ENCODE results near the gene COPZ1. TPM values are rescaled to one million over a fixed set of nuclear protein-coding genes. Genes with fewer than 3 reads are reported as not detected.

COPZ1 gene
- total and polyA plus RNA-seq, 2 donors (not counting 1 experiment from before 2014, with no cell fraction given): 97.9 to 305 TPM

DNA sequence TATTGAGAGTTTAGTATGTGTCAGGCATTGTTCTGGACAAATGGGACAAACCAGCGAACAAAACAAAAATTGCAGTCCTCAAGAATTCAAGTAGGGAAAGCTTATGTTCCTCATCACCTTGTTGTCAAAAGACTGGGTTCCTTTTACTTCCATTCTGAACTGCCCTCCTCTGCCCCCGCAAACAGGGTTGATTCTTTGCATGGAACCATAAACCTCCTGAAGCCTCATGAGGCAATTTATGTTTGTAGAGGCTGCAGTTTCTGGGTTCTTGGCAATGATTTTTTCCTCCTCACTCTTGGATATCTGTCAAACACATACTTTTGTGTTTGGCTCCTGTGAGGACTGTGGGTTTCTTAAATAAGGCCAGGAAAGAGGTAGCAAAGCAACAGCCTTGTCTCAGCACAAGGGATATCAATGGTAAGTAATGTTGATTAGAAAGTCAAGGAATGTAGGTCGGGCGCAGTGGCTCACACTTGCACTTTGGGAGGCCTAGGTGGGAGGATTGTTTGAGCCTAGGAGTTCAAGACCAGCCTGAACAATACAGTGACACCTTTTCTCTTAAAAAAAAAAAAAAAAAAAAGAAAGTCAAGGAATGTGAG lies 13.9 kb downstream of the COPZ1 start:
- no peaks in the 10 kb centered on the region for H3K9me3 ChIP-seq (ENCODE audit: control insufficient read depth, insufficient read depth, low read depth, low read length)
- H3K9ac ChIP-seq (ENCODE audit: insufficient read depth, low read length): no peak overlapping the region
- H3K4me2 ChIP-seq (ENCODE audit: extremely low read depth, insufficient read depth, low read length): no peak overlapping the region
- TF ChIP-seq, protein P1, sequence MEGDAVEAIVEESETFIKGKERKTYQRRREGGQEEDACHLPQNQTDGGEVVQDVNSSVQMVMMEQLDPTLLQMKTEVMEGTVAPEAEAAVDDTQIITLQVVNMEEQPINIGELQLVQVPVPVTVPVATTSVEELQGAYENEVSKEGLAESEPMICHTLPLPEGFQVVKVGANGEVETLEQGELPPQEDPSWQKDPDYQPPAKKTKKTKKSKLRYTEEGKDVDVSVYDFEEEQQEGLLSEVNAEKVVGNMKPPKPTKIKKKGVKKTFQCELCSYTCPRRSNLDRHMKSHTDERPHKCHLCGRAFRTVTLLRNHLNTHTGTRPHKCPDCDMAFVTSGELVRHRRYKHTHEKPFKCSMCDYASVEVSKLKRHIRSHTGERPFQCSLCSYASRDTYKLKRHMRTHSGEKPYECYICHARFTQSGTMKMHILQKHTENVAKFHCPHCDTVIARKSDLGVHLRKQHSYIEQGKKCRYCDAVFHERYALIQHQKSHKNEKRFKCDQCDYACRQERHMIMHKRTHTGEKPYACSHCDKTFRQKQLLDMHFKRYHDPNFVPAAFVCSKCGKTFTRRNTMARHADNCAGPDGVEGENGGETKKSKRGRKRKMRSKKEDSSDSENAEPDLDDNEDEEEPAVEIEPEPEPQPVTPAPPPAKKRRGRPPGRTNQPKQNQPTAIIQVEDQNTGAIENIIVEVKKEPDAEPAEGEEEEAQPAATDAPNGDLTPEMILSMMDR (conservative IDR thresholded peaks at IDR 0.05 in 1 of 2, IDR thresholded peaks at IDR 0.05 in 1 of 2; ENCODE audit: low read depth in 1 of 2, low read length in 2 of 2): no peak
- TF ChIP-seq EZH2 (IDR thresholded peaks at IDR 0.05; ENCODE audit: low read length, missing control alignments): no peak
- H3K27ac ChIP-seq (ENCODE audit: insufficient read depth, low read length): no peak overlapping the region
- H3K4me3 ChIP-seq (replicated peaks in 1 of 4; ENCODE audit: control extremely low read depth in 1 of 4, insufficient read depth in 1 of 4, low read depth in 3 of 4, low read length in 4 of 4): no peak overlapping the region
- peaks cover 18% of the 10 kb centered on the region for H3K4me1 ChIP-seq (ENCODE audit: control insufficient read depth, extremely low read depth, insufficient read depth, low read length)
- no peaks in the 10 kb centered on the region for H4K20me1 ChIP-seq (ENCODE audit: control insufficient read depth, extremely low read depth, insufficient read depth, low read length)
- peak; percentile 34 to 82 for DNase-seq (ENCODE audit: low read depth in 2 of 2)
- H3K27me3 ChIP-seq (ENCODE audit: control insufficient read depth, insufficient read depth, low read length): no peaks in the 10 kb centered on the region
- H2AFZ ChIP-seq (ENCODE audit: low read length): no peak overlapping the region
- H3K36me3 ChIP-seq (ENCODE audit: control insufficient read depth, insufficient read depth, low read length): peaks cover 6% of the 10 kb centered on the region
- H3K79me2 ChIP-seq (ENCODE audit: control insufficient read depth, insufficient read depth, low read length): peaks cover 21% of the 10 kb centered on the region

DNA sequence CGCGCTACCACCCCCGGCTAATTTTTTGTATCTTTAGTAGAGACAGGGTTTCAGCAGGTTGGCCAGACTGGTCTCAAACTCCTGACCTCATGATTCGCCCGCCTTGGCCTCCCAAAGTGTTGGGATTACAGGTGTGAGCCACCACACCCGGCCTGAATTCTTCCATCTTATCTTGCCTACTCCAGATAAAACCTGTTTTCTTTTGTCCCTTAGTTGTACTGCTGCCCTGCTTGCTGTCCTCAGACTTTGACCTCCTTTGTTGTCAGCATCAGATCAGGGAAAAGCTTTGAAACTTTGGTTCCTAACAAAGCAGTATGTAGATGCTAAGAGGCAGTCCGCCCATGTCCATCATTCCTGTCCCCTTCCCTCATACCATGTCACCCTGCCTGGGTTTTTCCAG lies 15.9 kb downstream of the COPZ1 start:
- Histone ChIP-seq H2AFZ (ENCODE audit: low read length) (no peak overlapping the region), H3K9me3 (ENCODE audit: control insufficient read depth, insufficient read depth, low read depth, low read length) (no peaks in the 10 kb centered on the region), H3K4me1 (ENCODE audit: control insufficient read depth, extremely low read depth, insufficient read depth, low read length) (peaks cover 18% of the 10 kb centered on the region), H3K36me3 (ENCODE audit: control insufficient read depth, insufficient read depth, low read length) (peaks cover 10% of the 10 kb centered on the region), H3K27ac (ENCODE audit: insufficient read depth, low read length) (no peak overlapping the region), H4K20me1 (ENCODE audit: control insufficient read depth, extremely low read depth, insufficient read depth, low read length) (no peaks in the 10 kb centered on the region), H3K9ac (ENCODE audit: insufficient read depth, low read length) (no peak overlapping the region), H3K4me2 (ENCODE audit: extremely low read depth, insufficient read depth, low read length) (no peak overlapping the region), H3K4me3 (replicated peaks in 1 of 4; ENCODE audit: control extremely low read depth in 1 of 4, insufficient read depth in 1 of 4, low read depth in 3 of 4, low read length in 4 of 4) (no peak overlapping the region), H3K27me3 (ENCODE audit: control insufficient read depth, insufficient read depth, low read length) (no peaks in the 10 kb centered on the region), H3K79me2 (ENCODE audit: control insufficient read depth, insufficient read depth, low read length) (peaks cover 19% of the 10 kb centered on the region)
- no peak for DNase-seq (ENCODE audit: low read depth in 2 of 2)
- no peak for TF ChIP-seq EZH2 (IDR thresholded peaks at IDR 0.05; ENCODE audit: low read length, missing control alignments)
- TF ChIP-seq, protein P1 (conservative IDR thresholded peaks at IDR 0.05 in 1 of 2, IDR thresholded peaks at IDR 0.05 in 1 of 2; ENCODE audit: low read depth in 1 of 2, low read length in 2 of 2): no peak

DNA sequence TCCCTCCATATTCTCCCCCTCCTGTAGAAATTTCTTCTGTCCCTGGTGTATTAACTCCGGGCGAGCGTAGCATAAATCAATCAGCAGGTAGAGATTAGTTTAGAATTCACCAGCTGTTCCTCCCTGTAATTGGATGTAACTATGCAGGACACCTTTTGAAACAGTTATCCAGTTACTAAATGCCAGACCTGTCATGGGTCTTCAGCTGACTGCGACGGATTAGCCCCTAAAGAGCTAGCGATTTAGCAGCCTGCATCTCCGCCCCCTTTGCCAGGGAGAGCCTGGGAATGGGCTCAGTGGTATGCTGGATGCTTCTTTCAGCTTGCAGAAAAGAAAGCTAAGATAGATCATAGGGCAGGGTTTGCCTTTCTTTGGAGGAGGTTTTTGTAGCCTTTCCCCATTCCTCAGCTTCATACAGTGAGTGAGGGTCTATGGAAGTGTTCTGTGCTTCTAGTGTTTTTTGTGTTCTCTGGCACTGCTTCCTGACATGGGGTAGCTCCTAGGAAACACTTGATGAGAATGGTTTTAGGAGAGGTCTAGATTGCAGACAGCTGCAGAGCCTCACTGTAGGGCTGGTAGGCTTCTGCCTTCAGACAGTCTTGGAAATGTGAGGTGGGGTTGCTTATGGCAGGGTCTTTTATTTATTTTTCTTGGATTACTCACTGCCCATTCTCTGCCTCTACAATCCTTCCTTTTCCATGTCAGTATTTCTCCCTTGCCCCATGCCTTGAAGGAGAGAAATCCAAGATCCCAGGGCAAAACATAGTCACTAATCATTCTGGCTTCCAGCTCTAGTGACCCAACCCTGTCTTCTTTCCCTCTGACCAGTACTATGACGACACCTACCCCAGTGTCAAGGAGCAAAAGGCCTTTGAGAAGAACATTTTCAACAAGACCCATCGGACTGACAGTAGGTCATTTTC lies 16.7 kb downstream of the COPZ1 start:
- Histone ChIP-seq H3K4me1 (ENCODE audit: control insufficient read depth, extremely low read depth, insufficient read depth, low read length) (peaks cover 18% of the 10 kb centered on the region), H3K4me3 (replicated peaks in 1 of 4; ENCODE audit: control extremely low read depth in 1 of 4, insufficient read depth in 1 of 4, low read depth in 3 of 4, low read length in 4 of 4) (no peak overlapping the region), H4K20me1 (ENCODE audit: control insufficient read depth, extremely low read depth, insufficient read depth, low read length) (no peaks in the 10 kb centered on the region), H3K27ac (ENCODE audit: insufficient read depth, low read length) (no peak overlapping the region), H3K36me3 (ENCODE audit: control insufficient read depth, insufficient read depth, low read length) (peaks cover 10% of the 10 kb centered on the region), H3K4me2 (ENCODE audit: extremely low read depth, insufficient read depth, low read length) (no peak overlapping the region), H3K9ac (ENCODE audit: insufficient read depth, low read length) (no peak overlapping the region), H3K27me3 (ENCODE audit: control insufficient read depth, insufficient read depth, low read length) (no peaks in the 10 kb centered on the region), H3K79me2 (ENCODE audit: control insufficient read depth, insufficient read depth, low read length) (peaks cover 19% of the 10 kb centered on the region), H2AFZ (ENCODE audit: low read length) (no peak overlapping the region), H3K9me3 (ENCODE audit: control insufficient read depth, insufficient read depth, low read depth, low read length) (no peaks in the 10 kb centered on the region)
- peak in 1 of 2 donors; percentile 84 for DNase-seq (ENCODE audit: low read depth in 2 of 2)
- TF ChIP-seq, protein P1 (conservative IDR thresholded peaks at IDR 0.05 in 1 of 2, IDR thresholded peaks at IDR 0.05 in 1 of 2; ENCODE audit: low read depth in 1 of 2, low read length in 2 of 2): no peak
- TF ChIP-seq EZH2 (IDR thresholded peaks at IDR 0.05; ENCODE audit: low read length, missing control alignments): no peak
